ENCODE results near the gene FAM216B.

Gene FAM216B

DNA sequence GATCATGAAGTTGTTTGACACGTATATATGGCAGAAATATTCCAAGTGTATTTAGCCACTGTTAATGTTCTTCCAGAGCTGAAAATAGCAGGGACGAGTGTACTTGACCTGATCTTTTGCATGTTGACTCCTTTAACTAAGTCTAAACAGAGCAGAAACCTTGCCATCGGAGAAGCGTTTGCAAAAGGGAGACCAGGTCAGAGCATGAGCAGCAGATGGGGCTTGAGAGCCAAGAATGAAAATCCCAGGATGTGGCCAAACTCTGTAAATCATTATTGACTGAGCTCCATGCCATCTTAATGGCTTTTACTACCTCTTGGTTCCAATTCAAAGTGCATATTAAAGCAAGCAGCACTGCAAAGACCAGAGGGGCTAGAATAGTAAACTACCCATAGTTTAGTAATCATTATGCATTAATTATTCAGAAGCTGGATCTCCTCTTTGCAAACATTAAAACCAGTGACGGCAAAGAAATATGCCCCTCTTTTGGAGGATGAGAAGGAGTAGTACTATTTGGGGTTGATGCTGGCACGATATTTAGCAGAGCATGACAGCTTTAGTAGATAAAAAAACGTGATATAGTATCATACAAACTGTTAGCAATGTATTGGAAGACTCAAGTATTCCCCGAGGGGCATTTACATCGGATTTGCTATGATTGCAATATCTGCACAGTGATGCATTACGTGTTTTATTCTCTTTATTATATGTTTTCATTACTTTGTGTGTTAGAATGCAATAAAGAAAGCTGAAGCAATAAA, 55.7 kb downstream of the FAM216B start:
- DNase-seq: no peak

All from effector CD8-positive, alpha-beta T cell (primary cell).